Ecto neural progenitor cell (in vitro differentiated cells): ENCODE measurements around the gene PDS5B.
"Not testable (repeated sequence)": the region's sequence is repeated elsewhere in the genome, so short reads cannot be mapped to it uniquely, and the experiment has no call there.

Experiments used
- DNase-seq: peaks from one replicate; pipeline ENCODE4 v3.0.0-alpha.2; 2018; ENCODE audit warnings: low spot score

The PDS5B gene

DNA sequence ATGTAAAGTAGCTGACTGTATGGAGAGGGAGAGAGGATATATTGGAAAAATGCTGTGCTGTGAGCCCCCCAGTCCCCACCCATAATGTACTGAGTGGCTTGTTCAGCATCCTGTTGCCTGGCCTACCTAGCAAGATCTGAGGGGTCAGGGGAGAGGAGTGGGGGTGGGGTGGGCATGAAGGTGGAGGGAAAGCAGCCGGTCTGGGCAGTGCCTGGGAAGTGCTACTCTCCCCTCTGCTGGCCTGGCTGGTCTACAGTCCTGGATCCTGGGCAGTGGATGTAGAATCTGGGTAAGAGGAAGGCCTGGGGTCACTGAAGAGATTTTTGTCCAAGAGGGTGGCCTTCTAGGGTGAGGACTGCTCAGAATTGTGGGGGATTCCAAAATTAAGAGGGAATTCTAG is 210.5 kb downstream of the PDS5B start:
- no peak for DNase-seq

GRCh38 chr13:32802159-32802558 is 215.9 kb downstream of the PDS5B start:
- DNase-seq, result no peak

- no peak for DNase-seq
These were observed 218.5 kb downstream of the PDS5B start for GRCh38 chr13:32804673-32805230.

GRCh38 chr13:32811297-32811800 is 225.1 kb downstream of the PDS5B start:
- no peak for DNase-seq

GRCh38 chr13:32821149-32821688 is 235.0 kb downstream of the PDS5B start:
- DNase-seq, result no peak

GRCh38 chr13:32822771-32823170 is 236.5 kb downstream of the PDS5B start:
- DNase-seq, result no peak

GRCh38 chr13:32823597-32823996 is 237.3 kb downstream of the PDS5B start:
- no peak for DNase-seq

- no peak for DNase-seq
These were observed 237.8 kb downstream of the PDS5B start for GRCh38 chr13:32824061-32824460.

DNA sequence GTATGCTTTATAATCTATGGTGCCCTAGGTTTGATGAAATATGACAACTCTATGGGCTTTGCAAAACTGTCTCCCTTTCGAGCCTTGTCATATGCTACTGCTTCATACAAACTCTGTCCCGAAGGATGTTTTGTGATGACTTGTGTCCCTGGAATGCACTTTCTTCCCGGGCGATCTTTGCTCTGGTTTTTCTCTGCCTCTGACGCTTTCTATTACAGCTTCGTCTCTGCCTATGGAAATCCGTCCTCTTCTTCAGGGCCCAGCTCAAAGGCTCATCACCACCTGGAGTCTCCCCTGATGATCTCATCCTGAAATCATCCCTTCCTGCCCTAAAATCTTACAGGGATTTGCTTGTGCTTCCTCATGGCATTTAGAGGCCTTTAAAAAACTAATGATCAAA is 238.4 kb downstream of the PDS5B start:
- no peak for DNase-seq

DNA sequence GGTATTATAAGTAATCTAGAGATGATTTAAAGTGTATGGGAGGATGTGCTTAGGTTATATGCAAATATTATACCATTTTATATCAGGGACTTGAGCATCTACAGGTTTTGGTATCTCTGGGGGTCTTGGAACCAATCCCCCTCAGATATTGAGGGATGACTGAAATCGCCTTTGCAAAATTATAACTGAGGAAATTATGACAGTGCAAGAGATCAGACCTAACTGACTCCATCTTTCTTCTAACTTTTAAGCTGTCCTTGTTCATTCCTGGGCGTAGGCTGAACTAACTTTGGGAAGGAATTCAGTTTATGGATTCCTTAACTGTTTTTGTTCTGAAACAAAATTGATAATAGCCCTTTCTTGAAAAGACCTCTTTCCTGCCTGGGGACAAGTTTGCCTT is 239.2 kb downstream of the PDS5B start:
- DNase-seq, result no peak

GRCh38 chr13:32826372-32826771 is 240.1 kb downstream of the PDS5B start:
- DNase-seq, result not testable (repeated sequence)
